GM12891 (cell line): ENCODE data around the gene OR2G3.

Experiments
- POLR2A ChIP-seq: IDR thresholded peaks from 2 replicates; pipeline ENCODE4 v1.6.1; 2011; ENCODE audit warnings: low read depth, low read length, control low read depth
- POLR2AphosphoS5 ChIP-seq: IDR thresholded peaks from 2 replicates; pipeline ENCODE4 v1.6.1; 2011; ENCODE audit warnings: low read depth, low read length, control low read depth
- TAF1 ChIP-seq: IDR thresholded peaks from 2 replicates; pipeline ENCODE4 v1.6.1; 2011; ENCODE audit warnings: low read depth, low read length, control low read depth

DNA sequence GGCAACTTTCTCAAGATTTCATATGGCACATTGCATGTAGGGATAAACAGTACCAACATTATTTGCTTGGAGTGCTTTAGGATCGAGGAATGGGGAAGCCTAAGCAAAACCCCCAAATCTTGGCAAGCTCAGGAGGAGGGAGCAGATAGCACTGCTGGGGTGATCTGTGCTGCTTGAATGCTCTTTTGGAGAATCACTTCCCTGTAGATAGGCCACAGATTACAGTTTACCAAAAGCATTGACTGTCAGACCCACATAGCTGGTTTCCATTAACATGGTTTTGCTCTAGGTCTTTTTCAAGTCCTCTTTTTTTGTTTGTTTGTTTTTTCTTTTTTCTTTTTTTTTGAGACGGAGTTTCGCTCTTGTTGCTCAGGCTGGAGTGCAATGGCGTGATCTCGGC is 37.4 kb downstream of the OR2G3 start:
- TF ChIP-seq POLR2A, result no peak
- TF ChIP-seq TAF1, result no peak
- TF ChIP-seq POLR2AphosphoS5, result no peak
